ENCODE data around the gene ROBO3. TPM values are rescaled to one million over a fixed set of nuclear protein-coding genes. Genes with fewer than 3 reads are reported as not detected.

Gene ROBO3
- 7.8 and 12.1 TPM in 2 replicates for total RNA-seq (2021; fragmentation: NEBNext Ultra II Directional; extraction: Animal tissue kit (Norgen Biotek cat#: 25700))
- polyA plus RNA-seq (2011; rRNA removed), result 24.6 and 42.1 TPM in 2 replicates
- polyA plus RNA-seq (2011; cell fraction: cytosol; rRNA removed), result 29.6 TPM
- 136 TPM for polyA plus RNA-seq (2011; cell fraction: nucleus; rRNA removed)
- 11.8 to 25.7 TPM (median 17.2 TPM) in 4 replicates for polyA plus RNA-seq (2012, experiment 1 of 2)
- polyA plus RNA-seq (2012, experiment 2 of 2), result 11.5 TPM
- 20.1 TPM for polyA plus RNA-seq (2013, experiment 1 of 2)
- polyA plus RNA-seq (2013, experiment 2 of 2), result 18.8 TPM
- 6.2 and 7.0 TPM in 2 replicates for polyA minus RNA-seq (2011; rRNA and poly(A)+ RNA removed)
- polyA minus RNA-seq (2011; cell fraction: cytosol; rRNA and poly(A)+ RNA removed), result 4.0 TPM
- 15.6 TPM for polyA minus RNA-seq (2011; cell fraction: nucleus; rRNA and poly(A)+ RNA removed)
- long read RNA-seq, experiment 1, partial matches to known transcripts, result 0 of 2 reads
- long read RNA-seq, experiment 1, other reads (novel, unspliced or antisense), result 2 of 2 reads
- long read RNA-seq, experiment 2, partial matches to known transcripts, result 0 of 2 reads
- long read RNA-seq, experiment 2, other reads (novel, unspliced or antisense), result 2 of 2 reads

- Histone ChIP-seq H2BK12ac (ENCODE audit: low read depth, low read length) (no peak within 1 kb of the TSS), H2BK15ac (ENCODE audit: low read length) (0 out of 2 replicates have a peak within 1 kb of the TSS, but pooled peaks have one; percentile 18), H4K8ac (ENCODE audit: extremely low read depth, insufficient read depth, low read length) (no peak within 1 kb of the TSS; the same call in 1 of the 2 replicates), H3K4me2 (ENCODE audit: insufficient read depth in 1 of 2, low read depth in 2 of 2, low read length in 2 of 2) (peak within 1 kb of the TSS; percentile 67 to 85), H3K23me2 (ENCODE audit: low read depth, low read length) (peaks cover 4% of the 10 kb centered on the region; the same call in 1 of the 2 replicates), H3K36me3 (ENCODE audit: control insufficient read depth in 2 of 4, insufficient read depth in 4 of 4, low read length in 3 of 4) (peaks cover 0 to 4% (median 0%) of the 10 kb centered on the region in 4 experiments; a peak in 1 of 8 replicates), H3K14ac (ENCODE audit: insufficient read length) (no peak within 1 kb of the TSS), H3K18ac (ENCODE audit: extremely low read depth, low read length) (no peak within 1 kb of the TSS), H2BK120ac (replicated peaks; ENCODE audit: low read depth, low read length) (no peak within 1 kb of the TSS), H3K4me1 (replicated peaks in 1 of 4; ENCODE audit: control insufficient read depth in 3 of 4, insufficient read depth in 4 of 4, low read length in 3 of 4) (peaks cover 0 to 23% (median 16%) of the 10 kb centered on the region in 4 experiments; a peak in 6 of 7 replicates), H2BK20ac (ENCODE audit: low read length) (no peak within 1 kb of the TSS; the same call in 1 of the 2 replicates), H4K5ac (ENCODE audit: insufficient read length, low read depth, low read length) (no peak within 1 kb of the TSS), H3K79me2 (ENCODE audit: control insufficient read depth in 1 of 2, insufficient read depth in 2 of 2, low read length in 2 of 2) (no peaks in the 10 kb centered on the region), H2AK5ac (ENCODE audit: low read depth, low read length) (no peak within 1 kb of the TSS), H4K91ac (replicated peaks; ENCODE audit: insufficient read length, low read length) (no peak within 1 kb of the TSS), H3K27me3 (replicated peaks in 1 of 4; ENCODE audit: control insufficient read depth in 3 of 4, extremely low read depth in 1 of 4, insufficient read depth in 3 of 4, low read length in 3 of 4) (peaks cover 92 to 100% (median 98%) of the 10 kb centered on the region in 4 experiments), H3K23ac (ENCODE audit: insufficient read length) (no peak within 1 kb of the TSS), H3K4ac (replicated peaks; ENCODE audit: insufficient read length, low read depth, low read length) (no peak within 1 kb of the TSS), H3K56ac (replicated peaks; ENCODE audit: insufficient read length, low read depth, low read length) (no peak within 1 kb of the TSS), H3K79me1 (ENCODE audit: low read depth, low read length) (no peaks in the 10 kb centered on the region), H3K9ac (replicated peaks in 1 of 4; ENCODE audit: extremely low read depth in 1 of 4, low read depth in 3 of 4, low read length in 3 of 4) (no peak within 1 kb of the TSS), H4K20me1 (replicated peaks in 1 of 2; ENCODE audit: control insufficient read depth in 1 of 2, insufficient read depth in 2 of 2, low read length in 2 of 2) (peaks cover 19 to 36% of the 10 kb centered on the region in 2 experiments), H2BK5ac (ENCODE audit: low read depth, low read length) (no peak within 1 kb of the TSS), H2AFZ (ENCODE audit: low read length) (no peak within 1 kb of the TSS), H3K27ac (ENCODE audit: low read depth, low read length) (no peak within 1 kb of the TSS), H3K9me3 (ENCODE audit: insufficient read depth in 2 of 2, low read depth in 1 of 2, low read length in 1 of 2) (no peaks in the 10 kb centered on the region), H3K4me3 (ENCODE audit: extremely low read depth in 1 of 4, insufficient read depth in 2 of 4, low read depth in 3 of 4, low read length in 4 of 4) (peak within 1 kb of the TSS; percentile 17 to 50 (median 26); a peak in 7 of 8 replicates)
- DNase-seq (ENCODE audit: low read depth in 1 of 2, low spot score in 2 of 2) (peak in 1 of 2 experiments; percentile 65), FAIRE-seq (no peak)
- ChIA-PET CTCF (ENCODE audit: partially characterized antibody) (interaction anchor here (0.7 to 3.3 kb wide), 40 partner anchors 8 to 463 kb away, joined by 3 to 108 read pairs (median 6); partner anchors contain the start of genes ESAM, MSANTD2, NRGN and VSIG2), POLR2A (ENCODE audit: partially characterized antibody) (interaction anchor here (1.0 to 2.5 kb wide), 4 partner anchors 14 to 192 kb away, joined by 3 to 6 read pairs (median 3); partner anchors contain the start of genes SIAE and SPA17)
- 4% methylated on average over 33 of the region's 53 CpGs; no CpG with 5 or more reads in 1 of the 2 experiments for WGBS, 2 experiments (ENCODE audit: extremely low coverage in 1 of 2, insufficient coverage in 1 of 2, insufficient read length in 1 of 2, insufficient replicate concordance in 2 of 2, low coverage in 1 of 2, low lambda C conversion rate in 2 of 2, missing lambda C conversion rate in 1 of 2)
- TF ChIP-seq SUZ12 (IDR thresholded peaks at IDR 0.05; ENCODE audit: low read length) (peak; percentile 100), BCL11A (IDR thresholded peaks at IDR 0.05; ENCODE audit: low read depth in 2 of 2, low read length in 2 of 2) (no peak), TBP (IDR thresholded peaks at IDR 0.05; ENCODE audit: low read depth, low read length) (0 out of 2 replicates have a peak, but pooled peaks have one; percentile 9), RBBP5 (IDR thresholded peaks at IDR 0.05; ENCODE audit: borderline replicate concordance, low read depth, low read length) (0 out of 2 replicates have a peak, but pooled peaks have one; percentile 48), ASH2L (IDR thresholded peaks at IDR 0.05; ENCODE audit: low read length) (peak; percentile 12), EZH2 (IDR thresholded peaks at IDR 0.05; ENCODE audit: low read depth, low read length, severe bottlenecking) (peak; percentile 99), ATF3 (IDR thresholded peaks at IDR 0.05; ENCODE audit: insufficient read depth, low read depth, low read length) (no peak)
These were observed at the start of gene ROBO3 for GRCh38 chr11:124865181-124865901. ROBO3 (plus strand) TSS chr11:124865432; CDS start chr11:124865578, 146 bp downstream.

Measured in H1 (cell line).